Glutamatergic neuron (in vitro differentiated cells): ENCODE measurements around the gene CUL5. TPM values are rescaled to one million over a fixed set of nuclear protein-coding genes. Genes with fewer than 3 reads are reported as not detected.
"Not testable (repeated sequence)": the region's sequence is repeated elsewhere in the genome, so short reads cannot be mapped to it uniquely, and the experiment has no call there.

Experiments
- DNase-seq: peaks from one replicate; pipeline ENCODE4 v3.0.0; 2022
- H3K27ac Mint-ChIP-seq: one replicate; pipeline ENCODE4 v1.8.0; 2020; ENCODE audit warnings: mild to moderate bottlenecking, mixed read lengths, inconsistent platforms; ENCODE audit not compliant: unreplicated experiment
- H3K27me3 Mint-ChIP-seq: one replicate; pipeline ENCODE4 v1.8.0; 2020; ENCODE audit warnings: mild to moderate bottlenecking, moderate library complexity, mixed read lengths, inconsistent platforms; ENCODE audit not compliant: unreplicated experiment
- H3K36me3 Mint-ChIP-seq: one replicate; pipeline ENCODE4 v1.8.0; 2020; ENCODE audit warnings: mild to moderate bottlenecking, mixed read lengths, inconsistent platforms; ENCODE audit not compliant: unreplicated experiment
- H3K4me1 Mint-ChIP-seq: one replicate; pipeline ENCODE4 v1.8.0; 2020; ENCODE audit warnings: mild to moderate bottlenecking, low read depth, mixed read lengths, inconsistent platforms; ENCODE audit not compliant: unreplicated experiment
- H3K4me3 Mint-ChIP-seq: one replicate; pipeline ENCODE4 v1.8.0; 2020; ENCODE audit warnings: mild to moderate bottlenecking, mixed read lengths, inconsistent platforms; ENCODE audit not compliant: unreplicated experiment
- H3K9me3 Mint-ChIP-seq: one replicate; pipeline ENCODE4 v1.8.0; 2020; ENCODE audit warnings: mild to moderate bottlenecking, moderate library complexity, mixed read lengths, inconsistent platforms; ENCODE audit not compliant: unreplicated experiment
- total RNA-seq: library from RNA; stranded (reverse); fragmentation: NEBNext Ultra II Directional; extraction: Animal tissue kit (Norgen Biotek cat#: 25700); gene quantifications from one replicate; pipeline ENCODE4 v1.2.1, GENCODE V29; 2021; ENCODE audit not compliant: unreplicated experiment
- TF ChIP-seq, protein P1 (sequence below): fragments of 200-600 bp; sonication (generic); IDR thresholded peaks from one replicate; pipeline ENCODE4 v1.5.0; 2021; ENCODE audit not compliant: partially characterized antibody, unreplicated experiment

Gene CUL5
- total RNA-seq, 1 donor from 2014 or later: 40.5 TPM

DNA sequence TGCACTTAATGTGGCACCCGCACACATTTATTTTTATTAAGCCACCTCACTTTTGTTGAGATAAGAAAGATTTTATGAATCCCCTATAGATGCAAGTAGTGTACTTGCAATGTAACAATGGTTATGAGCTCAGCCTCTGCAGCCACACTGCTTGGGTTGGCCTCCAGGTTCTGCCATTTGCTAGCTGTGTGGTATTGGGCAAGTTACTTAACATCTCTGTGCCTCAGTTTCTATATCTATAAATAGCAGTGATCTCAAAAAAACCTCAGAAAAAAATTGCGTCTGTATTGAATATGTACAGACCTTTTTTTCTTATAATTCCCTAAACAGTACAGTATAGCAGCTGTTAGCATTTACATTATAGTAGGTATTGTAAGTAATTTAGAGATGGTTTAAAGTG is 10.0 kb downstream of the CUL5 start:
- TF ChIP-seq, protein P1, sequence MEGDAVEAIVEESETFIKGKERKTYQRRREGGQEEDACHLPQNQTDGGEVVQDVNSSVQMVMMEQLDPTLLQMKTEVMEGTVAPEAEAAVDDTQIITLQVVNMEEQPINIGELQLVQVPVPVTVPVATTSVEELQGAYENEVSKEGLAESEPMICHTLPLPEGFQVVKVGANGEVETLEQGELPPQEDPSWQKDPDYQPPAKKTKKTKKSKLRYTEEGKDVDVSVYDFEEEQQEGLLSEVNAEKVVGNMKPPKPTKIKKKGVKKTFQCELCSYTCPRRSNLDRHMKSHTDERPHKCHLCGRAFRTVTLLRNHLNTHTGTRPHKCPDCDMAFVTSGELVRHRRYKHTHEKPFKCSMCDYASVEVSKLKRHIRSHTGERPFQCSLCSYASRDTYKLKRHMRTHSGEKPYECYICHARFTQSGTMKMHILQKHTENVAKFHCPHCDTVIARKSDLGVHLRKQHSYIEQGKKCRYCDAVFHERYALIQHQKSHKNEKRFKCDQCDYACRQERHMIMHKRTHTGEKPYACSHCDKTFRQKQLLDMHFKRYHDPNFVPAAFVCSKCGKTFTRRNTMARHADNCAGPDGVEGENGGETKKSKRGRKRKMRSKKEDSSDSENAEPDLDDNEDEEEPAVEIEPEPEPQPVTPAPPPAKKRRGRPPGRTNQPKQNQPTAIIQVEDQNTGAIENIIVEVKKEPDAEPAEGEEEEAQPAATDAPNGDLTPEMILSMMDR: no peak
- no peak overlapping the region for H3K27ac Mint-ChIP-seq
- H3K36me3 Mint-ChIP-seq: no peaks in the 10 kb centered on the region
- no peaks in the 10 kb centered on the region for H3K9me3 Mint-ChIP-seq
- H3K27me3 Mint-ChIP-seq: peaks cover 2% of the 10 kb centered on the region
- peaks cover 7% of the 10 kb centered on the region for H3K4me1 Mint-ChIP-seq
- no peak for DNase-seq
- H3K4me3 Mint-ChIP-seq: no peak overlapping the region

DNA sequence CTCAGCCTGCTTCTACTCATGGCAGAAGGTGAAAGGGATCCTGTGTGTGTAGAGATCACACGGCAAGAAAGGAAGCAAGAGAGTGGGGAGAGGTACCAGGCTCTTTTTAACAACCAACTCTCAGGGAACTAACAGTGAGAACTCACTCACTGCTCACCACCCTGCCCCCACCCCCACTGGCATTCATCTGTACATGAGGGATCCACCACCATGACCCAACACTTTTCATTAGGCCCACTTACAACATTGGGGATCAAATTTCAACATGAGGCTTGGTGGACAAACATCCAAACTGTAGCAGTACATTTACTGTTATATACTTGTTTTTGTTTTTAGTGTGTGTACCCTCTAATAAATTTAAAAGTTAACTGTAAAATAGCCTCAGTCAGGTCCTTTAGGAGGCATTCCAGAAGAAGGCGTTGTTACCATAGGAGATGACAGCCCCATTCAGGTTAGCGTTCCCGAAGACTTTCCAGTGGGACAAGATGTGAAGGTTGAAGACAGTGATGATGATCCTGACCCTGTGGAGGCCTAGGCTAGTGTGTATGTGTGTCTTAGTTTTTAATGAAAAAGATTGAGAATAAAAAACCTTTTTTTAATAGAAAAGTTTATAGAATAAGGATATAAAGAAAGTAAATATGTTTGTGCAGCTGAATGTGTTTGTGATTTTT is 11.3 kb downstream of the CUL5 start:
- no peak overlapping the region for H3K4me3 Mint-ChIP-seq
- no peak overlapping the region for H3K27ac Mint-ChIP-seq
- H3K36me3 Mint-ChIP-seq: no peaks in the 10 kb centered on the region
- DNase-seq: no peak
- H3K9me3 Mint-ChIP-seq: no peaks in the 10 kb centered on the region
- TF ChIP-seq, protein P1: no peak
- peaks cover 2% of the 10 kb centered on the region for H3K27me3 Mint-ChIP-seq
- peaks cover 7% of the 10 kb centered on the region for H3K4me1 Mint-ChIP-seq

DNA sequence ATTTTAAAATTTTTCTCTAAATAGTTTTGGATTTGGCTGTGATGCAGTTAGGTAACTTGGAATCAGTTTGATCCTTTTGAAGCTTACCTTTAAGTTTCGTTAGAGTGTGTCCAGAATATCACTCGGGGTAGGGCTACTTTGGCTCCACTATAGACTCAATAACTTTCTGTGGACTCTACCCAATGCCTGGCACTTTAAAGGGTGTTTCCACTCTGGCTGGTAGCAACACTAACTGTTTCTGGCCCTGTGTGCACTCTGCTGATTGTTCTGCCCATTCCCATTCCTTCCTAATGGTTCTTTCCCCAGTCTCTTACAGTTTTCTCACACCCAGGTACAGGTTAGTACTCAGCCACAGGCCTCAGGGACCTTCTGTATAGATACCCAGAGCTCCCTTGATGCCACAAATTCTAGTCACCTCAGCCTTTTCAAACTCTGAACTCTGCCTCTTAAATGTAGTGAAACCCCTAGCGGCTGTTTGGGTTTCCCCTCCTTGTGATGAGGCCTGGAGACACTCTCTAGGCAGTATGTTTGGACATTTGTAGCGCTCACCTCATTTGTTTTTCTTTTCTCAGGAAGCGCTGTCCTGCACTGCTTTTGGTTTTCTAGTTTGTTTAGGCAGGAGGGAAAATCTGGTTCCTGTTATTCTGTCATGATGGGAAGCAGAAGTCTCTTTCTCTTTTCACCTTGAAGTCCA is 16.8 kb downstream of the CUL5 start:
- H3K36me3 Mint-ChIP-seq: no peaks in the 10 kb centered on the region
- no peak for DNase-seq
- TF ChIP-seq, protein P1: no peak
- no peak overlapping the region for H3K27ac Mint-ChIP-seq
- no peak overlapping the region for H3K4me3 Mint-ChIP-seq
- no peaks in the 10 kb centered on the region for H3K27me3 Mint-ChIP-seq
- peaks cover 4% of the 10 kb centered on the region for H3K4me1 Mint-ChIP-seq
- no peaks in the 10 kb centered on the region for H3K9me3 Mint-ChIP-seq

DNA sequence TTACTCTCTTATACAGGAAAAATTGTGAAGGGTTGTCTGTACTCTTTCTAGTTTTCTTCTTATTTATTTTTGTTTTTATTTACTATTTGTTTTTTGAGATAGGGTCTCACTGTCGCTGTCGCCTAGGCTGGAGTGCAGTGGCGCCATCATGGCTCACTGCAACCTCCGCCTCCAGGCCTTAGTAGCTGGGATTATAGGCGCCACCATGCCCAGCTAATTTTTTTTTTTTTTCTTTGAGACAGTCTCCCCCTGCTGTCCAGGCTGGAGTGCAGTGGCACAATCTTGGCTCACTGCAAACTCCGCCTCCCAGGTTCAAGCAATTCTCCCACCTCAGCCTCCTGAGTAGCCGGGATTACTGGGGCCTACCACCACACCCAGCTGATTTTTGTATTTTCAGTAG is 18.4 kb downstream of the CUL5 start:
- Mint-ChIP-seq H3K4me3 (no peak overlapping the region), H3K36me3 (peaks cover 4% of the 10 kb centered on the region), H3K4me1 (no peaks in the 10 kb centered on the region), H3K27me3 (no peaks in the 10 kb centered on the region), H3K9me3 (peaks cover 3% of the 10 kb centered on the region), H3K27ac (no peak overlapping the region)
- TF ChIP-seq, protein P1: no peak
- DNase-seq: no peak

DNA sequence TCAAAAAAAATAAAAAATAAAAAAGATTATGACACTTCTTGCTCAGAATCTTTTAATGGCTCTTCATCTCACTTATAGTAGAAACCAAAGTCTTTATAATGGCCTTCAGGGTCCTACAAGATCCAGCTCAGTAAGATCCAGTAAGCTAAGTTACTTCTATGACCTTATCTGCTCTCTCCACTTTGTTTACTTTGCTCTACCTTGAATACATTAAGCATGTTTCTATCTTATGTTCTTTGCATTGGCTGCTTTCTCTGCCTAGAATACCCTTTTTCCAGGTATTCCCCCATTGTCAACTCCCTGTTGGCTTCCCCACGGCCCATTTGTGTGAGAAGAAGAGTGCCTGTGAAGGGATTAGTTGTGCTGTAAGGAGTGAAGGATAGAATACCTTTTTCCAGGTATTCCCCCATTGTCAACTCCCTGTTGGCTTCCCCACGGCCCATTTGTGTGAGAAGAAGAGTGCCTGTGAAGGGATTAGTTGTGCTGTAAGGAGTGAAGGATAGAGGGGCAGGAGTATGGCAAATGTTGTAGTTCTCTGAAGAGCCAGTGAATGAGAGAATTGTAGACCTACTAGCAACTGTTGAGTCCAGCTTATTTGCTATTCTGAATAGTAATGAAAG is 20.2 kb downstream of the CUL5 start:
- H3K27ac Mint-ChIP-seq, H3K36me3 Mint-ChIP-seq, H3K4me1 Mint-ChIP-seq, H3K4me3 Mint-ChIP-seq, H3K27me3 Mint-ChIP-seq, H3K9me3 Mint-ChIP-seq, DNase-seq: not testable (repeated sequence)

DNA sequence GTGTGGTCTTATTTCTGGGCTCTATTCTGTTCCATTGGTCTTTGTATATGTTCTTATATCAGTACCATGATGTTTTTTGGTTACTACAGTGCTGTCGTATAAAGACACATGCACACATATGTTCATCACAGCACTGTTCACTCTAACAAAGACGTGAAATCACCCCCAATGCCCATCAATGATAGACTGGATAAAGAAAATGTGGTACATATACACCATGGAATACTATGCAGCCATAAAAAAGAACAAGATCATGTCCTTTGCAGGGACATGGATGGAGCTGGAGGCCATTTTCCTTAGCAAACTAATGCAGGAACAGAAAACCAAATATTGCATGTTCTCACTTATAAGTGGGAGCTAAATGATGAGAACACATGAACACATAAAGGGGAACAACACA is 22.9 kb downstream of the CUL5 start:
- H3K36me3 Mint-ChIP-seq, H3K27ac Mint-ChIP-seq, H3K27me3 Mint-ChIP-seq, H3K4me3 Mint-ChIP-seq, DNase-seq, H3K4me1 Mint-ChIP-seq, H3K9me3 Mint-ChIP-seq: not testable (repeated sequence)
